Anterior cingulate cortex (tissue), 58 donors: Measurements from ENCODE around the gene AP1S2.
"Not testable (repeated sequence)": the region's sequence is repeated elsewhere in the genome, so short reads cannot be mapped to it uniquely, and the experiment has no call there.

Experiments used
- DNase-seq, 58 donors: peaks; one replicate each; lab custom pipeline; 2025; lab: John Stamatoyannopoulos, UW

The AP1S2 gene

GRCh38 chrX:15854712-15855567 is at the start of gene AP1S2:
Gene AP1S2 (minus strand): TSS chrX:15854813. CDS start chrX:15852524, 2,289 bp downstream.
- DNase-seq, result peak; percentile 12 to 97 (median 89)

DNA sequence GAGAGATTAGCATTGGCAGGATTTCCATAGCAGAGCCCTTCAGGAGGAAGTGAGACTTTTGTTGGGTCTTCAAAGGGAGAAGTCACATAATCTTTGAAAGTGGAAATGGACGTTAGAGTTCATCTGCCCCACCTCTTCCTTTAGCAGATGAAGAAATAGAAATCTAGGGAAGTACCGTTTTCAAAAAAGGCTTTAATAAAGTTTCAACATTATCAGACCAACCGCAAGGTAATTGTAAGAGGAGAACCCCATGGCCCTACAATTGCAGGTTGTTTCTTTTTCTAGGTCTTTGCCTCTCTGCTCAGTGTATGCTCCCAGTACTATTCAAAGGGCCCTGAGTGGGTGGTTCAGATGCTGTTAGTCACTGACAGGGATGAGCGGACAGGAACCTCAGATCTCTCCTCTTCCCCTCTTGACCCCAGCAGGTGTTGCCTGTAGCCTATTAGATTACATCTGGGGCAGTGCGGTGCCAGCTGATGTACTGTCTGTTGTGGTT is 48.6 kb upstream of the AP1S2 start:
- DNase-seq, result no peak

- DNase-seq, result no peak
Observed at GRCh38 chrX:15895334-15895733, 40.7 kb upstream of the AP1S2 start.

- no peak for DNase-seq
Observed at GRCh38 chrX:15894724-15895123, 40.1 kb upstream of the AP1S2 start.

DNA sequence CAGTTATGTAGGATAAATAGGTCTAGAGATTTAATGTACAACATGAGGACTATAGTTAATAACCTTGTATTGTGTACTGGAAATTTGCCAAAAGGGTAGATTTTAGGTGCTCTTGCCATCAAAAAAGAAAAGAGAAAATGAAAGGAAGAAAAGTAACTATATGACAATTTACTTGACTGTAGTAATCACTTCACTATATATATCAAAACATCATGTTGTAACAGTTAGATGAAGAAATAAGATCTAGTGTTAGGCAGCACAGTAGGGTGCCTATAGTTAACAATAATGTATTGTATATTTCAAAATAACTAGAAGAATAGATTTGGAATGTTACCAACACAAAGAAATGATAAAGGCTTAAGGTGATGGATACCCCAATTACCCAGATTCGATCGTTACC is 35.9 kb upstream of the AP1S2 start:
- no peak for DNase-seq

GRCh38 chrX:15888062-15888461 is 33.4 kb upstream of the AP1S2 start:
- DNase-seq, result no peak

DNA sequence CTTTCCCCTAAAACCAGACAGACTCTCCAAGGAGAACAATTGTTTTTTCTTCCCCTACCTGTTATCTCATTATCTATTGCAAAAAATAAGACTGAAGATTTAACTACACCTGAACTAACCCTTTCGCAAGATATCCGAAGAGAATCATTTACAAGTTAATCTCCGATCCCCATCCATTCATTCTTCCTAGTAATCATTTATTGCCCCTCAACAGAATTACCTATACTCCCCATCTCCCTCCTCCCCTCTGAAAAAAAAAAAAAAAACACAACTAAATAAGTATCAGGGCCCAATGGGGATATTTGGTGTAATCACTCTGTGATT is 28.9 kb upstream of the AP1S2 start:
- DNase-seq, result no peak

- no peak for DNase-seq
Observed at GRCh38 chrX:15882704-15883539, 28.3 kb upstream of the AP1S2 start.

DNA sequence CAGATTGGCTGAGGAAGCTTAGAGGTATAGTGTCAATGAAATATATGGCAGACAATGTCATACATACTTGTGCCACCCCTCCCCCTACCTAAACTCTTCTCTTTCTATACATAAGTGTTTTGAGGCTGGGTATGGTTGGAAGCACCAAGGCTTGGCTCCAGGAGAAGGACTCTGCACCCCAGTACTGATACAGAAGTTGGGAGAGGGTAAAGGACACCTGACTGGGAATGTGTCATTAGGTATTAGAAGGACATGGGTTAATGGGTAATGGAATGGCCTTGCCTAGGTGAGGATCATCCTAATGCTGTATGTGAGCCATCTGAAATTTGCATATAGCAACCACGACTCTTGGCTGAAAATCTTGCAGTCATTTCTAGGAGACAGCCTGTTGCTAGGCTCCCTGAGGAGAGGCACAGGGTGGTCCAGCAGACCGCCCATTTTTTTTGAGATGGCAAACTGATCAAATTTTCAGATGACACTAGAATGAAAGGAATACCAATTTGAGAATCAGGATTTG is 26.8 kb upstream of the AP1S2 start:
- no peak for DNase-seq

- not testable (repeated sequence) for DNase-seq
Observed at GRCh38 chrX:15877914-15878313, 23.3 kb upstream of the AP1S2 start.

- peak in 2 of 58 donors; percentile 1 to 3 for DNase-seq
Observed at GRCh38 chrX:15877380-15877779, 22.8 kb upstream of the AP1S2 start.

DNA sequence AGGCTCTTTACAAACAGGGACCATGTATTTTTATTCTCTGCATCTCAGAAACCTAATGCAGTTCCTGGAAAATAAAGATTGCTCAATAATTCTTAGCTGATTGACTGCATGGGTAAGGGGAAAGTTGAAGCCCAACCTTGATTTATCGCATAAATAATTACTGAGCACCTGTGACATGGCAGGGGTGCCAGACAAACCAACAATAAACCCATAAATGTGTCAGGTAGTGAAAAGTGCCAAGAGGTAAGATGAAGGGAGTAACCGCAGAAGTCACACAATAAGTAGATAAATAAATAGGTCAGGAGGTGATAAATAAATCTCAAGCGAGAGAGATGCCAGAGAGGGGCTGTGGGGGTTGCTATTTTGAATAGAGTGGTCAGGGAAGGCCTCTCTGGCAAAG is 20.1 kb upstream of the AP1S2 start:
- no peak for DNase-seq

DNA sequence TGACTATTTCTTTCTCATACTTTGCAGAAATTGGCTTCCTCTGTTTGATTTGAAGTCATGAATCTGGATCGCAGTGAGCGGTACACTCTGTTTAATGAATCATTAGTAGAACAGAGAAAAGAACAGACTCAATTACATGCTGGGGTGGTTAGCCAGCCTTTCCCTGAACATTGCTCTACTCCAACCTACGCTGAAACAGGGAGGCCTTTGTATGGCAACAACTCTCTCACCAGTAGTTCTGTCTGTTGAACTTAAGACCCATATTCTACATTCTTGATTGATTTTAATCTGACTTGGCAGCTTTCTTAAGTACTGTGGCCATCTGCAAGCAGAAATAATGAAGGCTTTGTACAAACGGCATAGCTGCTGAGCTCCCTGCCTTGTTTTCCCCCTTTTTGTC is 19.0 kb upstream of the AP1S2 start:
- peak in 11 of 58 donors; percentile 1 to 40 (median 4) for DNase-seq

DNA sequence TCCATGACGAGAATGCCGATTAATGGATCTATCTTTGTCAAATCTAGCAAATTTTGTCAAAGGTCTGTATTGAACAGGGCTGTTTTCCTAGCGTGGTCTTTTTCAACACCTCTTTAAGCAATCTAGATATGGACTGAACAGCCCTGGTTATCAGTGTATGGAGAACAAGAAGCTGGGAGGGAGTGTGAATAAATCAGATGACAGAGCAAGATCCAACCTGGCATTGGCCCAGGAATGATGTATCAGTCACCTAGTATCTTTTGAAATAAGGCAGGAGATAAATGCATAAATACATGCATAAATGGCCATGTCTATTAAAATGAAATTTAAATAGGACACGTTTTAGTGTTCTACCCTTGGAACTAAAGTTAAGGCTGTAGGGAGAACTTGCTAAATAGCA is 15.7 kb upstream of the AP1S2 start:
- no peak for DNase-seq

DNA sequence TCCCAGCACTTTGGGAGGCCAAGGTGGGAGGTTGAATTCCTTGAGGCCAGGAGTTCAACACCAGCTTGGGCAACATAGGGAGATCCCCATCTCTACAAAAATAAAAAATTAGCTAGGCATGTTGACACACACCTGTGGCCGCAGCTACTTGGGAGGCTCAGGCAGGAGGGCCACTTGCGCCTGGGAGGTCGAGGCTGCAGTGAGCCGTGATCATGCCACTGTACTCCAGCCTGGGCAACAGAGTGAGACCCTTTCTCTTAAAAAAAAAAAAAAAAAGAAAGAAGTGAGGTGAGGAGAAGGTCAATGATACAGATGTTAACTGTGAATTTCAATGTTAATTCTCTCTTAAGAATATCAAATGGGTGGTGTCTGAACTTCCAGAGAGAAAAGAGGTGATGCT is 15.1 kb upstream of the AP1S2 start:
- no peak for DNase-seq

- DNase-seq, result no peak
Observed at GRCh38 chrX:15866147-15866546, 11.5 kb upstream of the AP1S2 start.

DNA sequence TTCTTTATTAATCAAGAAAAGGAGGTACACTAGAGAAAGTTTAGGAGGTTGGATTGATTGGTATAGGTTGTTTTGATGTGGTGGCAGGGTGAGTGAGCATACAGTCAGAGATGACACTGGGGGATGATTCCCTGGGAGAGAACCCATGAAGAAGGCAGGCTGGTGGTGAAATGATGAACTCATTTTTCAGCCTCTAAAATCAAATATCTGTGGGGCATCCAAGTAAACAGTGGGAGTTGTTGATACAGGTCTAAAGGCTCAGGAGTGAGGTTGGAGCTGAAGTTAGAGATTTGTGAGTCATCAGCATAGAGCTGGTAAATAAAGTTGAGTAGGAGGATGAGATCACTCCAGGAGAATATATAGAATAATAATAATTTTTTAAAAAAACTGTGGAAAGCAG is 10.0 kb upstream of the AP1S2 start:
- DNase-seq, result no peak

DNA sequence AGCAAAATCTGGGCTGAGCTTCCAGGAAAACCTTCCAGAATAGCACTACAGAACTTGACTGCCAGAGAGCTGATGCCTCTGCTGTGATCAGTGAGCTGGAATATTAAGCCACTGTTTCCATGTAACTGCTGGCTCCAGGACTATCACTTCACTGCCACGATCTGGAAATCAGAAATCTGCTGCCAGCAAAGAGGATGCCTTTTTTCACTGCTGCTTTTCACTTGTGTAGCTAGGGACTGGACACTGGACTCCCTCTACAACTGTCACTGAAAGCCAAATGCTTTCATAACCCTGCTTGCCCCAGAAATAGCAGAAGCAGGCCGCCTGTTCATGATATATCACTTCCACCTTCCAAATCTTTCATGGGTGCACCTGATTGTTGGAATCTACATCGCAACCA is 9.4 kb upstream of the AP1S2 start:
- peak in 1 of 58 donors; percentile 8 for DNase-seq

GRCh38 chrX:15860921-15861320 is 6.3 kb upstream of the AP1S2 start:
- no peak for DNase-seq

DNA sequence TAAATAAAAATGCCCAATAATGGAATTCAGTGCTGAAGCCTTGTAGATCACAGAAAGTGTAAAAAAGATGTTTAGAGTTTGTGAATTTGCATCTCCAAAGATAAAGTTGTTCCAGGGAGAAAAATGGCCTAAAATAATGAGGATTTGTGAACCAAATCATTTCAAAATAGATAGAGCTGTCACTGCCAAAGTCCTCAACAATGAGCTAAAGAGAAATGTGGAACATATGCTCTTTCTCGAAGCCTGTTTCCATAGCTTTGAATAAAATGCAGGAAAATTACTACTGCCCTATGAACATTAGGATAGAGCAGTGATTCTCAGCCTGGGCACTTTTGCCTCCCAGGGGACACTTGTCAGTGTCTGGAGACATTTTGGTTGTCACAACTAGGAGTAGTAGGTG is 3.4 kb upstream of the AP1S2 start:
- DNase-seq, result no peak

- DNase-seq, result no peak
Observed at GRCh38 chrX:15856636-15857035, 2.0 kb upstream of the AP1S2 start.
